Mesodermal cell (in vitro differentiated cells): ENCODE data around the gene LDLRAP1.

Experiments used
- H3K27ac ChIP-seq: 2 replicates; pipeline ENCODE4 v1.7.0; 2013; ENCODE audit warnings: mild to moderate bottlenecking, low read depth, low read length, moderate library complexity; ENCODE audit not compliant: severe bottlenecking
- H3K36me3 ChIP-seq: 2 replicates; pipeline ENCODE4 v1.7.1; 2013; ENCODE audit warnings: mild to moderate bottlenecking, low read length, moderate library complexity; ENCODE audit not compliant: control insufficient read depth, insufficient read depth
- H3K4me1 ChIP-seq: one replicate; pipeline ENCODE4 v1.7.1; 2013; ENCODE audit warnings: mild to moderate bottlenecking, low read length; ENCODE audit not compliant: insufficient read depth, control insufficient read depth, poor library complexity, severe bottlenecking
- H3K4me3 ChIP-seq: 2 replicates; pipeline ENCODE4 v1.7.0; 2013; ENCODE audit warnings: low read length, control low read depth, mild to moderate bottlenecking; ENCODE audit not compliant: insufficient read depth, poor library complexity, severe bottlenecking; ENCODE audit errors: extremely low read depth
- H3K9me3 ChIP-seq: 2 replicates; pipeline ENCODE4 v1.7.1; 2013; ENCODE audit warnings: mild to moderate bottlenecking, low read length, moderate library complexity; ENCODE audit not compliant: control insufficient read depth
- WGBS, 2 experiments: methylation state at CpG; one replicate each; pipeline ENCODE4 v1.1.5; 2013; ENCODE audit warnings: missing lambda C conversion rate in 2 of 2; ENCODE audit not compliant: insufficient coverage in 2 of 2; 5-methylcytosine and 5-hydroxymethylcytosine counted together

Gene LDLRAP1

DNA sequence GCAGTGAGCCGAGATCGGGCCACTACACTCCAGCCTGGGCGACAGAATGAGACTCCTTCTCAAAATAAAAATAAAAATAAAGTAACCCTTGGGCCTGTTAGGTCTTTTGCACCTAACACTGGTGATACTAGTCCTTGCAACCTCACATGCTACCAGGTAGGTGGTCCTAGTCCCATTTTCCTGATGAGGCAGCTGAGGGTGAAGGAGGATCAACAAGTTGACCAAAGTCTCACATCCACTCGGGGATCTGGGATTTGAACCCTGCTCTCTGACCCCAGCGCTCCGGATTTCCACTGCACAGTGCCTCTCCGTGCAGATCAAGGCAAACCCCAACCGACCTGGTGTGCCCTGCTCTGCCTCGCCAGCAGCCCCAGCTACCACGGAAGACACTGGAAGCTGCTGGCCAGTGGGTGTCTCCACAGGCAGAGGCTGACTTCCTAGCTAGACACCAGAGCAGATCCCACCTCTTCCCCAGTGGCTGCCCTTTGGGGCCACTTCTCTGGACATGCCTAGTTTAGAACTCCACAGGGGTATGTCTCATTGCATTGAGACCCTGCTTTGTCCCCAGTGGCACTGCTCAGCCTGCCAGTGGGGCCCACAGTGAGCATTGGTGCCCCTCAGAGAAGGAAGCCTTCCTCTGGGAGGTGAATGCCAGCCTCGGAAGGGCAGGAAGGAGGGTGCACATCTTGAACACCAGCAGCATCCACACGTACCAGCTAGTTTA, 27.6 kb downstream of the LDLRAP1 start:
- H3K9me3 ChIP-seq: no peaks in the 10 kb centered on the region
- WGBS, 2 experiments: 92 to 94% methylated on average over 9 of the region's 12 CpGs
- H3K4me3 ChIP-seq: no peak overlapping the region
- H3K36me3 ChIP-seq: no peaks in the 10 kb centered on the region
- H3K27ac ChIP-seq: no peak overlapping the region
- peaks cover 40% of the 10 kb centered on the region for H3K4me1 ChIP-seq

DNA sequence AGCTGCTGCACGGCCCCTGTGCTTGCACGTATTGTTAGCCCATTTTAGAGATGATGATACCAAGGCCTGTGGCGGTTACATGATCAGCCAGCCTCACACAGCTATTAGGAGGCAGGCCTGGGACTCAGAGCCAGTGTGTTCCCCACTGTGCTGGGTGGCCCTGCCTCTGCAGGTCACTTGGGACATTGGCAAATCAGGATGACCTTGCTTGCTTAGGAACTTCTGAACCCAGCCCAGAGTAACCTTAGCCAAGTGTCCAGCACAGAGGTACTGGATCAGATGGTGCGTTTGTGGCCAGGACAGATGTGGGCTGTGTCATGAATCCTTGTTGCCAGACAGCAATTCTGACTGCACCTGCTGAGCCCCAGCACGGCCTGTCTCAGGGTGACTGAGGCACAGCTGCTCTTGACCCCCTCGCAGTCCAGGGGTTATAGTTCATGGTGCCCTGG, 28.1 kb downstream of the LDLRAP1 start:
- Histone ChIP-seq H3K36me3 (no peaks in the 10 kb centered on the region), H3K27ac (no peak overlapping the region), H3K9me3 (no peaks in the 10 kb centered on the region), H3K4me3 (no peak overlapping the region), H3K4me1 (peaks cover 34% of the 10 kb centered on the region)
- WGBS, 2 experiments: 93% methylated on average over 6 of the region's 6 CpGs

DNA sequence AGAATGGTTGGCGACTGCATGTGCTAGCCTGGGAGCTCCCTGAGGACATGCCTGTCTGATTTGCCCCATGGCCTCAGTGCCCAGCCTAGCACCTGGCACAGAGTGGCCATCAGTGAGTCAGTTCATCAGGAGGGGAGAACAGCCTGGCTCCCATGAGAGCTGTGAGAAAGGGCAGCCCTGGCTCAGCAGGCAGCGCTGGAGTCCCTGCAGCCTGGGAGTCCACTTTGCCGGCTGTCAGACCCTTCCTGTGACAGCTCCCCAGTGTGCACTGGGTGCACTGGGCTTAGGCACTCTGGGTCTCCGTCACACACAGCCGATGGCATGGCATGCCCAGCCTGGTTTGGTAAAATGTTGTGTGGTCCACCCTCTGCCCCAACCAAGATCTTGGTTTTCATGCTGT, 28.7 kb downstream of the LDLRAP1 start:
- H3K4me1 ChIP-seq: peaks cover 28% of the 10 kb centered on the region
- WGBS, 2 experiments: 90 to 92% methylated on average over 3 to 5 of the region's 5 CpGs
- no peaks in the 10 kb centered on the region for H3K36me3 ChIP-seq
- no peak overlapping the region for H3K4me3 ChIP-seq
- no peak overlapping the region for H3K27ac ChIP-seq
- H3K9me3 ChIP-seq: no peaks in the 10 kb centered on the region

DNA sequence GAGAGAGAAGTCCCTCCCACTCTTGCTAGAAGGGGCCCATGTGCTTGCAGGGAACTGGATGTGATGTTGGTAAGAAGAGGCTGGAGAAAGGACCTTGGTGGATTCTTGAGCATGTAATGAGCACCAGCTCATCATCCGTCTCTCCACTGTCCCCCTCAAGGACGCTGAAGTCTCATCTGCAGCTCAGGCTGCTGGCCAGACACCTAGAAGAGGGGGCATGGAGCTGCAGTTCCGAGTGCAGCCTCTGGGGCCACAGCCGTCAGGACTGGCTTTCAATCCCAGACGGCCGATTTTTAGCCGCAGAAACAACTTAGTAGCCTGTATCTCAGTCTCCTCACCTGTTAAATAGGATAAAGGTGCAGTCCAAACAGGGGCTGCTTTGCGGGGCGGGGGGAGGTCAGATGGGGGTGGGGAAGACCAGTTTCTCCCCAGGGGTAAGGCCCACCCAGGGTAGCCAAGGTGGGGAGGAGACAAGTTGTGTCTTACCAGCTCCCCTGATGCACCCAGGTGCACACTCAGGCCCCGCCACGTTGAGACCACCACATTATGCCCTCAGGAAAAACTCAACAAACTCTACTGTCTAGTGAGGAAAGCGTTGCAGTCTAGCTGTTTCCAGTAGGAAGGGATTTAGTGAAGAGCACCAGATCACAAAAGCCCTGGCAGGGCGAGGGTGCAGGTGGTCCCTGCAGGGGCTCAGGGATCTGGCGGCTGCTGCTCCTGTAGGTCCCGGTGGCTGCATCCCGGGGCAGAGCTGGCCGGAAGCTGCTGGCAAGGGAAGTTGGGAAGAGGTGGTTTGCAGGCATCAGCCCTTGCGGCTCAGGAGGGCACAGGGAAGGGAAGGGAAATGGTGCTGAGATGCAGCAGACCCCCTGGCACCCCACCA, 29.5 kb downstream of the LDLRAP1 start:
- H3K9me3 ChIP-seq: no peaks in the 10 kb centered on the region
- H3K4me1 ChIP-seq: peaks cover 20% of the 10 kb centered on the region
- H3K4me3 ChIP-seq: no peak overlapping the region
- no peaks in the 10 kb centered on the region for H3K36me3 ChIP-seq
- no peak overlapping the region for H3K27ac ChIP-seq
- 54 to 55% methylated on average over 12 to 15 of the region's 18 CpGs for WGBS, 2 experiments

DNA sequence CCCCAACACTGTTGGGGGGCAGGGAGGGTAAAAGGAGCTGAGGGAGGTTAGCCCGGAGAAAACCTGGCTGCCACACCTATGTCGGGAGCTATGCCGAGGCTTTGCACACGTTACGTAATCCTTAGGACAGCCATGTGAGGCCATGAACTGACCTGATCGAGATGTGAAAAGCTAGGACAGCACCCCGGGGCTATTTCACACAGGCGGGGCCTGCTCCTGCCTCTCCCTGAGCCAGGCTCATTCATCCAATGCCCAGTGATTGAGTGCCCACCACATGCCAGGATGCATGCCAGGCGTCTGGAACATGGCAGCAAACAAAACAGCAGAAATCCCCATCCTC, 30.2 kb downstream of the LDLRAP1 start:
- peaks cover 14% of the 10 kb centered on the region for H3K4me1 ChIP-seq
- H3K36me3 ChIP-seq: no peaks in the 10 kb centered on the region
- H3K9me3 ChIP-seq: no peaks in the 10 kb centered on the region
- H3K4me3 ChIP-seq: no peak overlapping the region
- no peak overlapping the region for H3K27ac ChIP-seq
- WGBS, 2 experiments: 87% methylated on average over 8 of the region's 9 CpGs

DNA sequence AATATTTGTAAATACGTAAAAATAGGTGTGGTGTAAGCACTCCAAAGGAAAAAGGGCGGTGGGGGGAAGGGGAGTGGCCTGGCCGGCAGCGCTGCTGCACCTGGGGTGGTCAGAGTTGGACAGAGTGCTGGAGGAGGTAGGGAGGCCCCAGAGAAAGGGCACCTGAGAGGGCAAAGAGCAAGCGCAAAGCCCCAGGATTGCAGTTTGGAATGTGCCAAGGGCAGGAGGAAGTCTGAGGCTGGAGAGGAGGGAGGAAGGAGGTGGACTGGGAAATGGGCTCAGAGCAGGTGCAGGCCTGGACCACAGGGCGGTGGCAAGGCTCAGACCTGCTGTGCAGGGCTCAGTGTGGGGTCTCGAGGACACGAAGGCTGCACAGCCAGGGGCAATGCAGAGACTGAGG, 30.6 kb downstream of the LDLRAP1 start:
- 77 to 78% methylated on average over 7 to 8 of the region's 8 CpGs for WGBS, 2 experiments
- H3K27ac ChIP-seq: no peak overlapping the region

GRCh38 chr1:25575191-25575590, 31.8 kb downstream of the LDLRAP1 start:
- Histone ChIP-seq H3K36me3 (no peaks in the 10 kb centered on the region), H3K4me1 (no peaks in the 10 kb centered on the region), H3K4me3 (no peak overlapping the region), H3K27ac (no peak overlapping the region), H3K9me3 (no peaks in the 10 kb centered on the region)
- 100% methylated on average over 1 of the region's 2 CpGs; no CpG with 5 or more reads in 1 of the 2 experiments for WGBS, 2 experiments

More for the DNA sequence above, 30.6 kb downstream of the LDLRAP1 start:
- Histone ChIP-seq H3K36me3 (no peaks in the 10 kb centered on the region), H3K9me3 (no peaks in the 10 kb centered on the region), H3K4me1 (peaks cover 10% of the 10 kb centered on the region), H3K4me3 (no peak overlapping the region)

DNA sequence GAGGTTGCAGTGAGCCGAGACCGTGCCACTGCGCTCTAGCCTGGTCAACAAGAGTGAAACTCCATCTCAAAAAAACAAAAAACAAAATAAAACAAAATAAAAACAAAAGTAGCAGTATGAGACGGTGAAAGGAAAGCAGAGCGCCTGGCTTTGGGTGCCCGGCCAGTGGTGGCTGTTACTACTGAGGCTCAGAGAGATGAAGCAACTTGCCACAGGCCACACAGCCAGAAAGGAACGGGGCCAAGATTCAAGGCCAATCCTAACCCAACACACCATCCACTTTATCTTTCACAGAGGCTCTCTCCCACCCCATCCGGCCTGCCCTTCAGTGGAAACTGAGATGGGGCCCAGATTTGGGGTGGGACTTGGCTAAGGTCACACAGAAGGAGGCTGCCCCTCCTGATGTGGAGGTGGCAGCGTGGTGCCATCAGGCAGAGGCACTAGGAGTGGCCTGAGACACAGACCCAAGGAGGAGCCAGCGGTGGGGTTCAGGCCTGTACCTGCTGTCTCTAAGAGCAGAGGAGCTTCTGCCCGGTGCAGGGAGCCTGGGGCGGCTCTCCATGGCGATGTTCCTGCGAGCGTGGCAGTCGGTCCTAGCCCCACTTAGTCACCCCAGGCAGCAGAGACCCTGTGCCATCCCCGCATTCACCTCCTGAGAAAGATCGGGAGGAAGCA, 33.2 kb downstream of the LDLRAP1 start:
- H3K27ac ChIP-seq: no peak overlapping the region
- no peaks in the 10 kb centered on the region for H3K36me3 ChIP-seq
- WGBS, 2 experiments: 89 to 92% methylated on average over 11 to 13 of the region's 18 CpGs
- H3K4me1 ChIP-seq: no peaks in the 10 kb centered on the region
- H3K4me3 ChIP-seq: no peak overlapping the region
- H3K9me3 ChIP-seq: no peaks in the 10 kb centered on the region

- Histone ChIP-seq H3K27ac (no peak overlapping the region), H3K36me3 (no peaks in the 10 kb centered on the region), H3K4me1 (no peaks in the 10 kb centered on the region), H3K4me3 (no peak overlapping the region), H3K9me3 (no peaks in the 10 kb centered on the region)
- 75 to 85% methylated on average over 18 of the region's 21 CpGs for WGBS, 2 experiments
Observed at GRCh38 chr1:25577134-25577920, 33.9 kb downstream of the LDLRAP1 start.
